HG03159 (cell line): Measurements from ENCODE around the gene FAM83G.
"Not testable (repeated sequence)": the region's sequence is repeated elsewhere in the genome, so short reads cannot be mapped to it uniquely, and the experiment has no call there.

Experiments
- ATAC-seq: cut with Tn5 transposase; IDR thresholded peaks from one replicate; pipeline ENCODE4 v1.9.1; 2021; ENCODE audit warnings: mild to moderate bottlenecking, moderate library complexity; ENCODE audit not compliant: unreplicated experiment

Gene FAM83G

GRCh38 chr17:18956581-18956980 is 48.0 kb downstream of the FAM83G start:
- no peak for ATAC-seq

GRCh38 chr17:18956021-18956420 is 48.5 kb downstream of the FAM83G start:
- not testable (repeated sequence) for ATAC-seq

- ATAC-seq, result no peak
These were observed 49.6 kb downstream of the FAM83G start for GRCh38 chr17:18955009-18955408.

GRCh38 chr17:18954321-18954720 is 50.2 kb downstream of the FAM83G start:
- ATAC-seq, result no peak

GRCh38 chr17:18953231-18953728 is 51.3 kb downstream of the FAM83G start:
- ATAC-seq, result no peak

GRCh38 chr17:18951941-18952842 is 52.4 kb downstream of the FAM83G start, which contains the start of gene SLC5A10:
Gene SLC5A10, plus strand, starts transcription at chr17:18952165. Its CDS starts 41 bp downstream, at chr17:18952206.
- no peak for ATAC-seq

GRCh38 chr17:18950944-18951905 is 53.3 kb downstream of the FAM83G start:
- no peak for ATAC-seq

GRCh38 chr17:18950346-18950745 is 54.2 kb downstream of the FAM83G start:
- no peak for ATAC-seq

- ATAC-seq, result no peak
These were observed 55.0 kb downstream of the FAM83G start for GRCh38 chr17:18949566-18949965.

- no peak for ATAC-seq
These were observed 56.0 kb downstream of the FAM83G start for GRCh38 chr17:18948476-18949006.

- ATAC-seq, result no peak
These were observed 56.7 kb downstream of the FAM83G start for GRCh38 chr17:18947866-18948265.

- no peak for ATAC-seq
These were observed 58.0 kb downstream of the FAM83G start for GRCh38 chr17:18946536-18946935.

GRCh38 chr17:18944646-18945045 is 59.9 kb downstream of the FAM83G start:
- no peak for ATAC-seq

- ATAC-seq, result no peak
These were observed 65.9 kb downstream of the FAM83G start for GRCh38 chr17:18938692-18939023.

GRCh38 chr17:18937981-18938691 is 66.4 kb downstream of the FAM83G start:
- ATAC-seq, result no peak

- no peak for ATAC-seq
These were observed 71.2 kb downstream of the FAM83G start for GRCh38 chr17:18933102-18934058.

GRCh38 chr17:18932360-18933055 is 72.1 kb downstream of the FAM83G start:
- no peak for ATAC-seq

GRCh38 chr17:18928628-18929125 is 75.9 kb downstream of the FAM83G start:
- ATAC-seq, result no peak

GRCh38 chr17:18925187-18925586 is 79.4 kb downstream of the FAM83G start:
- ATAC-seq, result no peak
